IMR-90 (cell line): ENCODE measurements around the gene CD9. TPM values are rescaled to one million over a fixed set of nuclear protein-coding genes. Genes with fewer than 3 reads are reported as not detected.
"Not testable (repeated sequence)": the region's sequence is repeated elsewhere in the genome, so short reads cannot be mapped to it uniquely, and the experiment has no call there.

Experiments used
- ATAC-seq: fragments of 200-7000 bp; cut with Tn5 transposase; 2 replicates; pipeline ENCODE4 v1.9.1; 2020; ENCODE audit warnings: low read depth, mild to moderate bottlenecking, moderate library complexity
- BruUV-seq: library from RNA; stranded (reverse); fragments of 400-500 nt; replicated peaks from 2 replicates; lab custom pipeline; 2021; lab: Mats Ljungman, UMichigan
- CTCF ChIA-PET: fragments of 300-600 bp; formaldehyde crosslinking; extraction: SDS; loops from one replicate; lab custom pipeline; 2021; ENCODE audit warnings: antibody characterized with exemption; lab: Yijun Ruan, JAX
- POLR2A ChIA-PET: fragments of 300-600 bp; sonication (Branson Sonifier 250); formaldehyde crosslinking; loops from one replicate; lab custom pipeline; 2022; ENCODE audit warnings: antibody characterized with exemption; ENCODE audit not compliant: unreplicated experiment; lab: Charles Lee
- DNase-seq: peaks from one replicate; pipeline ENCODE4 v3.0.0; 2013
- H2AFZ ChIP-seq: replicated peaks from 2 replicates; pipeline ENCODE3; 2013; ENCODE audit warnings: low read length, mild to moderate bottlenecking; ENCODE audit not compliant: poor library complexity
- H2AK5ac ChIP-seq: 2 replicates; pipeline ENCODE4 v1.6.1; 2013; ENCODE audit warnings: low read depth, low read length, inconsistent platforms
- H2AK9ac ChIP-seq: replicated peaks from 2 replicates; pipeline ENCODE3; 2013; ENCODE audit warnings: mild to moderate bottlenecking, low read depth, low read length, moderate library complexity; ENCODE audit not compliant: poor library complexity
- H2BK120ac ChIP-seq: 2 replicates; pipeline ENCODE4 v1.6.1; 2013; ENCODE audit warnings: low read depth, low read length, inconsistent platforms
- H2BK15ac ChIP-seq: 3 replicates; pipeline ENCODE4 v1.6.1; 2013; ENCODE audit warnings: low read depth, low read length, inconsistent platforms
- H2BK20ac ChIP-seq: 2 replicates; pipeline ENCODE4 v1.6.1; 2013; ENCODE audit warnings: low read depth, mild to moderate bottlenecking, inconsistent platforms, low read length, moderate library complexity
- H2BK5ac ChIP-seq: 2 replicates; pipeline ENCODE4 v1.6.1; 2013; ENCODE audit warnings: mild to moderate bottlenecking, low read depth, low read length, inconsistent platforms; ENCODE audit not compliant: poor library complexity, severe bottlenecking
- H3K14ac ChIP-seq: replicated peaks from 2 replicates; pipeline ENCODE4 v1.6.1; 2013; ENCODE audit warnings: low read depth, low read length, inconsistent platforms
- H3K18ac ChIP-seq: 2 replicates; pipeline ENCODE4 v1.6.1; 2013; ENCODE audit warnings: low read depth, low read length, control low read depth
- H3K23ac ChIP-seq: 2 replicates; pipeline ENCODE4 v1.6.1; 2013; ENCODE audit warnings: low read depth, low read length, inconsistent platforms
- H3K27ac ChIP-seq: 2 replicates; pipeline ENCODE4 v1.5.1; 2013; ENCODE audit warnings: mild to moderate bottlenecking, control low read depth, low read length; ENCODE audit not compliant: insufficient read depth
- H3K27me3 ChIP-seq: 2 replicates; pipeline ENCODE4 v1.6.1; 2013; ENCODE audit warnings: low read length; ENCODE audit not compliant: control insufficient read depth, insufficient read depth
- H3K36me3 ChIP-seq: 2 replicates; pipeline ENCODE4 v1.6.1; 2013; ENCODE audit warnings: low read length, mixed read lengths; ENCODE audit not compliant: control insufficient read depth, insufficient read depth
- H3K4ac ChIP-seq: 2 replicates; pipeline ENCODE4 v1.6.1; 2013; ENCODE audit warnings: low read depth, low read length, inconsistent platforms
- H3K4me1 ChIP-seq: 2 replicates; pipeline ENCODE4 v1.6.1; 2013; ENCODE audit warnings: low read length, mixed read lengths; ENCODE audit not compliant: control insufficient read depth, insufficient read depth
- H3K4me2 ChIP-seq: 2 replicates; pipeline ENCODE4 v1.6.1; 2013; ENCODE audit warnings: low read depth, mild to moderate bottlenecking, control low read depth, low read length, moderate library complexity
- H3K4me3 ChIP-seq: 2 replicates; pipeline ENCODE4 v1.5.1; 2013; ENCODE audit warnings: low read depth, mild to moderate bottlenecking, control low read depth, low read length, moderate library complexity; ENCODE audit not compliant: insufficient read depth
- H3K56ac ChIP-seq: 2 replicates; pipeline ENCODE4 v1.6.1; 2013; ENCODE audit warnings: low read length, inconsistent platforms; ENCODE audit not compliant: insufficient read depth; ENCODE audit errors: extremely low read depth
- H3K79me1 ChIP-seq, 2 experiments: 2 replicates each; pipeline ENCODE4 v1.6.1; 2013; ENCODE audit warnings: low read length in 2 of 2, inconsistent platforms in 1 of 2, low read depth in 1 of 2
- H3K9ac ChIP-seq: 2 replicates; pipeline ENCODE4 v1.6.1; 2013; ENCODE audit warnings: low read depth, low read length, control low read depth
- H3K9me1 ChIP-seq: 2 replicates; pipeline ENCODE4 v1.6.1; 2013; ENCODE audit warnings: low read length, inconsistent platforms; ENCODE audit not compliant: insufficient read depth
- H3K9me3 ChIP-seq: 2 replicates; pipeline ENCODE4 v1.6.1; 2013; ENCODE audit warnings: low read length; ENCODE audit not compliant: control insufficient read depth, insufficient read depth
- H4K20me1 ChIP-seq: 2 replicates; pipeline ENCODE4 v1.6.1; 2013; ENCODE audit warnings: low read length, inconsistent platforms; ENCODE audit not compliant: insufficient read depth
- H4K5ac ChIP-seq: 2 replicates; pipeline ENCODE4 v1.6.1; 2013; ENCODE audit warnings: mild to moderate bottlenecking, low read depth, low read length, control low read depth
- H4K8ac ChIP-seq, 2 experiments: 2 replicates each; pipeline ENCODE4 v1.6.1; 2013; ENCODE audit warnings: low read depth in 2 of 2, low read length in 2 of 2, control low read depth in 1 of 2, inconsistent platforms in 1 of 2
- H4K91ac ChIP-seq: 2 replicates; pipeline ENCODE4 v1.6.1; 2013; ENCODE audit warnings: low read depth, low read length, inconsistent platforms; ENCODE audit not compliant: insufficient read depth
- WGBS, 2 experiments: methylation state at CpG; one replicate each; pipeline versions ENCODE4 v1.1.5 to v1.1.7; 2013; ENCODE audit warnings: missing lambda C conversion rate in 2 of 2; ENCODE audit not compliant: insufficient read length in 1 of 2; ENCODE audit errors: extremely low coverage in 2 of 2; 5-methylcytosine and 5-hydroxymethylcytosine counted together
- dilution Hi-C: fragments of 300-500 bp; cut with HindIII; formaldehyde crosslinking; loops from one replicate; pipeline ENCODE4 v1.14.3; 2018; ENCODE audit warnings: low sequenced_read_pairs; ENCODE audit not compliant: unreplicated experiment
- in situ Hi-C: fragments of 300-500 bp; cut with MboI; formaldehyde crosslinking; loops from 3 replicates; pipeline ENCODE4 v1.14.3; 2019; ENCODE audit warnings: low sequenced_read_pairs, inconsistent platforms, mixed read lengths
- intact Hi-C: fragments of 100-400 bp; cut with micrococcal nuclease; formaldehyde crosslinking; loops from 2 replicates; pipeline ENCODE4 v1.10.0; 2022
- polyA plus RNA-seq, 3 experiments: library from polyadenylated mRNA; depleted of rRNA; stranded (reverse); fragments of >200 nt; gene quantifications; 2 replicates each; pipeline ENCODE4 v1.2.3, GENCODE V29; 2012; ENCODE audit warnings: low replicate concordance in 1 of 3
- total RNA-seq: library from RNA; depleted of rRNA; stranded (reverse); fragments of >200 nt; gene quantifications from 2 replicates; pipeline ENCODE4 v1.2.3, GENCODE V29; 2012

The CD9 gene
- total and polyA plus RNA-seq, 2 of the 4 experiments (the other 2 are of a cell fraction), result 48.8 to 70.9 TPM

DNA sequence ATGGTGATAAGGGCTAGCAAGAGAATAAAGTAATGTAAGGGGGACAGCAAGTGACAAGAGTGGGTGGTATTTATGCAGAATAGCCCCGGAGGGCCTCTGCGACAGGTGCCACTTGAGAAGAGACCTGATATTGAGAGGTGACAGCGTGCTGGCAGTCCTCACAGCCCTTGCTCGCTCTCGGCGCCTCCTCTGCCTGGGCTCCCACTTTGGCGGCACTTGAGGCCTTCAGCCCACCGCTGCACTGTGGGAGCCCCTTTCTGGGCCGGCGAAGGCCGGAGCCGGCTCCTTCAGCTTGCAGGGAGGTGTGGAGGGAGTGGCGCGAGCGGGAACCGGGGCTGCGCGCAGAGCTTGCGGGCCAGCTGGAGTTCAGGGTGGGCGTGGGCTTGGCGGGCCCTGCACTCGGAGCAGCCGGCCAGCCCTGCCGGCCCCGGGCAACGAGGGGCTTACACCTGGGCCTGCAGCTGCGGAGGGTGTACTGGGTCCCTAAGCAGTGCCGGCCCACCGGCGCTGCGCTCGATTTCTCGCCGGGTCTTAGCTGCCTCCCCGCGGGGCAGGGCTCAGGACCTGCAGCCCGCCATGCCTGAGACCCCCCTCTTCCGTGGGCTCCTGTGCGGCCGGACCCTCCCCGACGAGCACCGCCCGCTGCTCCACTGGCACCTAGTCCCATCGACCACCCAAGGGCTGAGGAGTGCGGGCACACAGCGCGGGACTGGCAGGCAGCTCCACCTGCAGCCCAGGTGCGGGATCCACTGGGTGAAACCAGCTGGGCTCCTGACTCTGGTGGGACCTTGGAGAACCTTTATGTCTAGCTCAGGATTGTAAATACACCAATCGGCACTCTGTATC is 40.8 kb upstream of the CD9 start:
- BruUV-seq, H2BK15ac ChIP-seq, CTCF ChIA-PET, H3K4me3 ChIP-seq, H3K79me1 ChIP-seq, H3K9me3 ChIP-seq, ATAC-seq, H3K14ac ChIP-seq, H4K20me1 ChIP-seq, H3K36me3 ChIP-seq, DNase-seq, intact Hi-C loops, dilution Hi-C loops, H3K4me2 ChIP-seq, H3K27ac ChIP-seq, H3K23ac ChIP-seq, H4K5ac ChIP-seq, in situ Hi-C loops, H2AK9ac ChIP-seq, H3K9ac ChIP-seq, H3K56ac ChIP-seq, H3K27me3 ChIP-seq, POLR2A ChIA-PET, H3K18ac ChIP-seq, H2AK5ac ChIP-seq, H2BK5ac ChIP-seq: not testable (repeated sequence)
- WGBS, 2 experiments, result 76% methylated on average over 16 of the region's 50 CpGs; no CpG with 5 or more reads in 1 of the 2 experiments
- H2AFZ ChIP-seq, result peak overlapping the region; percentile 73
- peak overlapping the region in 1 of 2 experiments; percentile 31; a peak in 1 of 4 replicates for H4K8ac ChIP-seq
- peaks cover 15% of the 10 kb centered on the region for H3K4me1 ChIP-seq
- peak overlapping the region; percentile 92; the same call in 1 of the 2 replicates for H3K4ac ChIP-seq
- peaks cover 15% of the 10 kb centered on the region for H3K9me1 ChIP-seq
- peak overlapping the region; percentile 92 for H2BK120ac ChIP-seq
- peak overlapping the region; percentile 92 for H2BK20ac ChIP-seq
- H4K91ac ChIP-seq, result peak overlapping the region; percentile 66; the same call in 1 of the 2 replicates

DNA sequence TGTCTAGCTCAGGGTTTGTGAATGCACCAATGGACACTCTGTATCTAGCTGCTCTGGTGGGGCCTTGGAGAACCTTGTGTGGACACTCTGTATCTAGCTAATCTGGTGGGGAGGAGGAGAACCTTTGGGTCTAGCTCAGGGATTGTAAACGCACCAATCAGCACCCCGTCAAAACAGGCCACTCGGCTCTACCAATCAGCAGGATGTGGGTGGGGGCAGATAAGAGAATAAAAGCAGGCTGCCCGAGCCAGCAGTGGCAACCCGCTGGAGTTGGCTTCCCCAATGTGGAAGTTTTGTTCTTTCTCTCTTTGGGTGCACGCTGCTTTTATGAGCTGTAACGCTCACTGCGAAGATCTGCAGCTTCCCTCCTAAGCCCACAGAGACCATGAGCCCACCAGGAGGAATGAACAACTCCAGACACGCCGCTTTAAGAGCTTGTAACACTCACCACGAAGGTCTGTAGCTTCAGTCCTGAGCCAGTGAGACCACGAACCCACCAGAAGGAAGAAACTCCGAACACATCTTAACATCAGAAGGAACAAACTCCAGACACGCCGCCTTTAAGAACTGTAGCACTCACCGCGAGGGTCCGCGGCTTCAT is 40.1 kb upstream of the CD9 start:
- H4K91ac ChIP-seq, in situ Hi-C loops, H3K36me3 ChIP-seq, BruUV-seq, H3K27me3 ChIP-seq, H3K23ac ChIP-seq, H3K9me3 ChIP-seq, H3K9ac ChIP-seq, intact Hi-C loops, dilution Hi-C loops, H3K27ac ChIP-seq, H2BK5ac ChIP-seq, H3K4me3 ChIP-seq, H3K4me2 ChIP-seq, POLR2A ChIA-PET, ATAC-seq, H3K18ac ChIP-seq, H3K79me1 ChIP-seq, H4K8ac ChIP-seq, DNase-seq, CTCF ChIA-PET, H4K5ac ChIP-seq, H4K20me1 ChIP-seq, H2AFZ ChIP-seq, H3K56ac ChIP-seq: not testable (repeated sequence)
- Histone ChIP-seq H2BK20ac (peak overlapping the region; percentile 86; the same call in 1 of the 2 replicates), H2AK5ac (peak overlapping the region; percentile 91; the same call in 1 of the 2 replicates), H3K14ac (0 out of 2 replicates have a peak overlapping the region, but pooled peaks have one; percentile 45), H3K4ac (peak overlapping the region; percentile 92), H2AK9ac (peak overlapping the region; percentile 1), H2BK15ac (peak overlapping the region; percentile 90; the same call in 2 of the 3 replicates), H3K9me1 (peaks cover 15% of the 10 kb centered on the region), H3K4me1 (peaks cover 15% of the 10 kb centered on the region), H2BK120ac (peak overlapping the region; percentile 93; the same call in 1 of the 2 replicates)
- WGBS, 2 experiments, result 97% methylated on average over 5 of the region's 19 CpGs; no CpG with 5 or more reads in 1 of the 2 experiments
